ENCODE results near the gene DHTKD1. TPM values are rescaled to one million over a fixed set of nuclear protein-coding genes. Genes with fewer than 3 reads are reported as not detected.
"Not testable (repeated sequence)": the region's sequence is repeated elsewhere in the genome, so short reads cannot be mapped to it uniquely, and the experiment has no call there.

DHTKD1 gene
- polyA plus RNA-seq, 4 donors = 16.7 to 35.4 (median 30.2) TPM

- no peak for DNase-seq (ENCODE audit: low read depth in 4 of 4, low spot score in 3 of 4)
These were observed 5.8 kb upstream of the DHTKD1 start for GRCh38 chr10:12062754-12063482.

DNA sequence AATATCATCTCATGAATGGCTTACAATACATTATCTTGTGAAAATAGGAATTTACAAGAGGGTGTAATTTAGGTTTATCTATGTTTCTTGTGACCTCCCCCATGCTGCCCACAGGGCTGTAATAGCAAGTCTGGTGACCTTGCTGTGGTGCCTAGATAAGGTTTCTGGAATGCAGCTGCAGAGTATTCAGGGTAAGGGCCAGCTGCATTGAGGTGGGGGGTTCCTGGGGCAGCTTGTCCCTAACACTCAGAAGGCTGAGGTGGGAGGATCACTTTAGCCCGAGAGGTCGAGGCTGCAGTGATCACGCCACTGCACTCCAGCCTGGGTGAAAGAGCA lies 5.3 kb upstream of the DHTKD1 start:
- DNase-seq (ENCODE audit: low read depth in 4 of 4, low spot score in 3 of 4) = no peak

GRCh38 chr10:12067336-12067735 lies 1.4 kb upstream of the DHTKD1 start:
- DNase-seq (ENCODE audit: low read depth in 4 of 4, low spot score in 3 of 4) = no peak

- DNase-seq (ENCODE audit: low read depth in 4 of 4, low spot score in 3 of 4) = not testable (repeated sequence)
These were observed 2.7 kb downstream of the DHTKD1 start for GRCh38 chr10:12071441-12071840.

- no peak for DNase-seq (ENCODE audit: low read depth in 4 of 4, low spot score in 3 of 4)
These were observed 4.8 kb downstream of the DHTKD1 start for GRCh38 chr10:12073526-12073925.

DNA sequence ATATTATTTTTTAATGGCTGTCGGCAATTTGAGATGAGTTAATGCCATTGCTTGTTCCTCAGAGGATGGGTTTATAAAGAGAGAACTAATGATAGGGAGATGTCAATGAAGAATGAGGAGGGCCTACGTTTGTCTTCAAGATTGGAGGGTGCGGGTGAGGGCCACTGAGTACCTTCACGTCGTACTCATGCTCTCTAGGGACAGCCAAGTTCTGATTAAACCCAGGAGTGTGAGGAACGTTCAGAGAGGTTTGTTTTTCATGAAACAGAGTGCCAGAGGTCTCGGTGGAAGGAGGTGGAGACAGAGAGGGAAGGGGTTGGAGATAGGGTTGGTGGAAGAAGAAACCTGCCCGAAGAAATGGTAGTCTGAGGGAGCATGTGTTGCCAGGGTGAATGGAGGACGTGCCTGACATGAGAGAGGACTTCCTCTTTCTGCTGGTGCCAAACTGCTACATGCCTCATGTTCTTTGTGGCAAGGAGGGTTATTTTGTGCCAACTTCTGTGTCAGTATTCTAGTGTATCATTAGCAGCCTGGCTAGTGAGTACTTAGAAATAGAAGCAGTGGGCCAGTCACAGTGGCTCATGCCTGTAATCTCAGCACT lies 8.9 kb downstream of the DHTKD1 start:
- DNase-seq (ENCODE audit: low read depth in 4 of 4, low spot score in 3 of 4) = no peak

DNA sequence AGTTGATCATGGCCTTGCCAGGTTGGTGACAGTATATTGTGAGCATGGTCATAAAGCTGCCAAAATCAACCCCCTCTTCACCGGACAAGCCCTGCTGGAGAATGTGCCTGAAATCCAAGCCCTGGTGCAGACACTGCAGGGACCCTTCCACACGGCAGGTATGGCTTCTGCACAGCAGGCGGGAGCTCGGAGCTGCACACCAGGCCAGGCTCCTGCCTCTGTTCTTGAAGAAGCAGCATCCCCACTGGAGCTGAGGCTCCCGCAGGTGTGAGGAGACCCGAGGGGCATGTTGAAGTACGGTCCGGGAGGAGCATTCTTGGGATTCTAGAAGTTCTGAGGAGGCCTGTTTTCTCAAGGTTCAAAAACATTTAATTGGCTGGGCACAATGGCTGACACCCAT lies 12.7 kb downstream of the DHTKD1 start:
- DNase-seq (ENCODE audit: low read depth in 4 of 4, low spot score in 3 of 4) = no peak

DNA sequence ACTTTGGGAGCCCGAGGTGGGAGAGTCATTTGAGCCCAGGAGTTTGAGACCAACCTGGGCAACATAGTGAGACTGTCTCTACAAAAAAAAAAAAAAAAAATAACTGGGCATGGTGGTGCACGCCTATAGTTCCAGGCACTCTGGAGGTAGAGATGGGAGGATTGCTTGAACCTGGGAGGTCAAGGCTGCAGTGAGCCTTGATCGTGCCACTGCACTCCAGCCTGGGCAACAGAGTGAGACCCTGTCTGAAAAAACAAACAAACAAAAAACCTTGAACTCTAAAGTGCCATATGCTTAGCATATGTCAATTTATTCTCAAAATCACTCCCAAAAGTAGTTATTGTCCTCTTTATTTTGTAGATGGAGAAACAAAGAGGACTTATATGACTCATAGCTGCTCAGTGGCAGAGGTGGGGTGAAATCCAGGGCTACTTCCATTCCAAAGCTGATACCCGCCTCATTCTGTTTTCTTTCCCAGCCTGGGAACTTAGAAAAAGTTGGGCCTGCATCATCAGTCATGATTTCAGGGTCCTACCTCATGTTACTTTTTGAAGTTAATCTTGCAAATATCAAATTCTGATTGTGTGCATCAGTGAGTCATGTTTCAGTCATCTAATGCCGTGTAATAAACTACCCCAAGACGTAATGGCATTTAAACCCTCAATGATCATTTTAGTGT lies 13.3 kb downstream of the DHTKD1 start:
- no peak for DNase-seq (ENCODE audit: low read depth in 4 of 4, low spot score in 3 of 4)

- no peak for DNase-seq (ENCODE audit: low read depth in 4 of 4, low spot score in 3 of 4)
These were observed 20.2 kb downstream of the DHTKD1 start for GRCh38 chr10:12088919-12089318.

- DNase-seq (ENCODE audit: low read depth in 4 of 4, low spot score in 3 of 4) = no peak
These were observed 22.7 kb downstream of the DHTKD1 start for GRCh38 chr10:12091421-12091820.

GRCh38 chr10:12097361-12097760 lies 28.6 kb downstream of the DHTKD1 start:
- DNase-seq (ENCODE audit: low read depth in 4 of 4, low spot score in 3 of 4) = not testable (repeated sequence)

- no peak for DNase-seq (ENCODE audit: low read depth in 4 of 4, low spot score in 3 of 4)
These were observed 29.0 kb downstream of the DHTKD1 start for GRCh38 chr10:12097791-12098190.

DNA sequence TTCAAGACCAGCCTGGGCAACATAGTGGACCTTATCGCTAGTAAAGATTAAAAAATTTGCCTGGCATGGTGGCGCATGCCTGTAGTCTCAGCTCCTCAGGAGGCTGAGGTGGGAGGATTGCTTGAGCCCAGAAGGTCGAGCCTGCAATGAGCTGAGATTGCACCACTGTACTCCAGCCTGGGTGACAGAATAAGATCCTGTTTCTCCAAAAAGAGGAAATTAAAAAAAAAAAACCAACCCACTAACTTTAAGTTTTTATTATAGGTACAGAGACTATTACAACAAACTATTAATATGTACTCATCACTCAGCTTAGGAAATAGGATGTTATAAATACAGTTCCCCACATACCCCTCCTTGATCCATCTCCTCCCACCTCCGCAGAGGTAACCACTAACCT lies 30.2 kb downstream of the DHTKD1 start:
- no peak for DNase-seq (ENCODE audit: low read depth in 4 of 4, low spot score in 3 of 4)

- DNase-seq (ENCODE audit: low read depth in 4 of 4, low spot score in 3 of 4) = no peak
These were observed 35.0 kb downstream of the DHTKD1 start for GRCh38 chr10:12103802-12104201.

GRCh38 chr10:12107781-12108180 lies 39.0 kb downstream of the DHTKD1 start:
- DNase-seq (ENCODE audit: low read depth in 4 of 4, low spot score in 3 of 4) = no peak

DNA sequence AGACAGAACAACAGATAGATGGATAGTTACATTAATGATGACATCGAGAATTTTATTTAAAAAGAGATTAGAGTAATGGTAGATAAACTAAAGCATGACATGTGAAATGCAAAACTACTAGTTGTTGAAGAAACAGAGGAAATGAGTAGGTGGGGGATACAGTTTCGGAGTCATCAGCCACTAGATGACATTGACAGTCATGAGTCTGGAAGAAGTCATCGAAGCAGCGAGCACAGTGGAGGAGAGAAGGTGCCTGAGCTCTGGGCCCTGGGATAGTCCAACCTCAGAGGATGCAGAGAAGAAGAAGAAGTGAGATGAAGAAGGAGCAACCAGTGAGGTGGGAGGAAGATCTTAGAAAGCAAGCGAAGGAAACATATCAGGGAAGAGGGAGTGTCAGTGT lies 40.5 kb downstream of the DHTKD1 start:
- DNase-seq (ENCODE audit: low read depth in 4 of 4, low spot score in 3 of 4) = no peak

DNA sequence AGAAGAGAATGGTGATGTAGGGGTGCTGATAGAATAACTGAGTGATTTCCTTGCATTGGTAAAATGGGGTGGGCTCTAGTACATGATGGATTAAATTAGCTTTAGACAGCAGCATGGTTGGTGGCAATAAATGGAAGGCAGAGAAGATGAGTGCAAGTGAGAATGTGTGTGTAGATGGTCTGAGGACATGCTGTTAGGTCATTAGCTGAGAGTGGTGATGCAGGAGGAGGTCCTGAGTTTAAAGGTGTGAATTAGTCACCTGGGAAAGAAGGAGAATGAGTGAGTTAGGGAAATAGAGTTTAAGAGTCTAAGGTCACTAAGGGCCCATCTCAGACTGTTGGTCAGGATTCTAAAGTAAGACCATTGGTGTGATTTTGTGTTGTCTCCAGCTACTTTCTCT lies 42.8 kb downstream of the DHTKD1 start:
- no peak for DNase-seq (ENCODE audit: low read depth in 4 of 4, low spot score in 3 of 4)

- DNase-seq (ENCODE audit: low read depth in 4 of 4, low spot score in 3 of 4) = no peak
These were observed 44.9 kb downstream of the DHTKD1 start for GRCh38 chr10:12113627-12114026.

GRCh38 chr10:12121673-12122072 lies 52.9 kb downstream of the DHTKD1 start:
- no peak for DNase-seq (ENCODE audit: low read depth in 4 of 4, low spot score in 3 of 4)

- DNase-seq (ENCODE audit: low read depth in 4 of 4, low spot score in 3 of 4) = peak; percentile 77 to 91 (median 88)
These were observed 60.7 kb downstream of the DHTKD1 start, which contains the start of gene SEC61A2 for GRCh38 chr10:12129222-12130111. Gene SEC61A2 (plus strand): TSS chr10:12129677. CDS start chr10:12129788, 111 bp downstream.

Measured in left renal pelvis (tissue), 4 donors.